IMR-90 (cell line): ENCODE measurements around the gene TRIM26. TPM values are rescaled to one million over a fixed set of nuclear protein-coding genes. Genes with fewer than 3 reads are reported as not detected.

Experiments
- ATAC-seq: fragments of 200-7000 bp; cut with Tn5 transposase; 2 replicates; pipeline ENCODE4 v1.9.1; 2020; ENCODE audit warnings: low read depth, mild to moderate bottlenecking, moderate library complexity
- BruUV-seq: library from RNA; stranded (reverse); fragments of 400-500 nt; replicated peaks from 2 replicates; lab custom pipeline; 2021; lab: Mats Ljungman, UMichigan
- CTCF ChIA-PET: fragments of 300-600 bp; formaldehyde crosslinking; extraction: SDS; loops from one replicate; lab custom pipeline; 2021; ENCODE audit warnings: antibody characterized with exemption; lab: Yijun Ruan, JAX
- POLR2A ChIA-PET: fragments of 300-600 bp; sonication (Branson Sonifier 250); formaldehyde crosslinking; loops from one replicate; lab custom pipeline; 2022; ENCODE audit warnings: antibody characterized with exemption; ENCODE audit not compliant: unreplicated experiment; lab: Charles Lee
- DNase-seq: peaks from one replicate; pipeline ENCODE4 v3.0.0; 2013
- H2AFZ ChIP-seq: replicated peaks from 2 replicates; pipeline ENCODE3; 2013; ENCODE audit warnings: low read length, mild to moderate bottlenecking; ENCODE audit not compliant: poor library complexity
- H2AK5ac ChIP-seq: 2 replicates; pipeline ENCODE4 v1.6.1; 2013; ENCODE audit warnings: low read depth, low read length, inconsistent platforms
- H2AK9ac ChIP-seq: replicated peaks from 2 replicates; pipeline ENCODE3; 2013; ENCODE audit warnings: mild to moderate bottlenecking, low read depth, low read length, moderate library complexity; ENCODE audit not compliant: poor library complexity
- H2BK120ac ChIP-seq: 2 replicates; pipeline ENCODE4 v1.6.1; 2013; ENCODE audit warnings: low read depth, low read length, inconsistent platforms
- H2BK15ac ChIP-seq: 3 replicates; pipeline ENCODE4 v1.6.1; 2013; ENCODE audit warnings: low read depth, low read length, inconsistent platforms
- H2BK20ac ChIP-seq: 2 replicates; pipeline ENCODE4 v1.6.1; 2013; ENCODE audit warnings: low read depth, mild to moderate bottlenecking, inconsistent platforms, low read length, moderate library complexity
- H2BK5ac ChIP-seq: 2 replicates; pipeline ENCODE4 v1.6.1; 2013; ENCODE audit warnings: mild to moderate bottlenecking, low read depth, low read length, inconsistent platforms; ENCODE audit not compliant: poor library complexity, severe bottlenecking
- H3K14ac ChIP-seq: replicated peaks from 2 replicates; pipeline ENCODE4 v1.6.1; 2013; ENCODE audit warnings: low read depth, low read length, inconsistent platforms
- H3K18ac ChIP-seq: 2 replicates; pipeline ENCODE4 v1.6.1; 2013; ENCODE audit warnings: low read depth, low read length, control low read depth
- H3K23ac ChIP-seq: 2 replicates; pipeline ENCODE4 v1.6.1; 2013; ENCODE audit warnings: low read depth, low read length, inconsistent platforms
- H3K27ac ChIP-seq: 2 replicates; pipeline ENCODE4 v1.5.1; 2013; ENCODE audit warnings: mild to moderate bottlenecking, control low read depth, low read length; ENCODE audit not compliant: insufficient read depth
- H3K27me3 ChIP-seq: 2 replicates; pipeline ENCODE4 v1.6.1; 2013; ENCODE audit warnings: low read length; ENCODE audit not compliant: control insufficient read depth, insufficient read depth
- H3K36me3 ChIP-seq: 2 replicates; pipeline ENCODE4 v1.6.1; 2013; ENCODE audit warnings: low read length, mixed read lengths; ENCODE audit not compliant: control insufficient read depth, insufficient read depth
- H3K4ac ChIP-seq: 2 replicates; pipeline ENCODE4 v1.6.1; 2013; ENCODE audit warnings: low read depth, low read length, inconsistent platforms
- H3K4me1 ChIP-seq: 2 replicates; pipeline ENCODE4 v1.6.1; 2013; ENCODE audit warnings: low read length, mixed read lengths; ENCODE audit not compliant: control insufficient read depth, insufficient read depth
- H3K4me2 ChIP-seq: 2 replicates; pipeline ENCODE4 v1.6.1; 2013; ENCODE audit warnings: low read depth, mild to moderate bottlenecking, control low read depth, low read length, moderate library complexity
- H3K4me3 ChIP-seq: 2 replicates; pipeline ENCODE4 v1.5.1; 2013; ENCODE audit warnings: low read depth, mild to moderate bottlenecking, control low read depth, low read length, moderate library complexity; ENCODE audit not compliant: insufficient read depth
- H3K56ac ChIP-seq: 2 replicates; pipeline ENCODE4 v1.6.1; 2013; ENCODE audit warnings: low read length, inconsistent platforms; ENCODE audit not compliant: insufficient read depth; ENCODE audit errors: extremely low read depth
- H3K79me1 ChIP-seq, 2 experiments: 2 replicates each; pipeline ENCODE4 v1.6.1; 2013; ENCODE audit warnings: low read length in 2 of 2, inconsistent platforms in 1 of 2, low read depth in 1 of 2
- H3K9ac ChIP-seq: 2 replicates; pipeline ENCODE4 v1.6.1; 2013; ENCODE audit warnings: low read depth, low read length, control low read depth
- H3K9me1 ChIP-seq: 2 replicates; pipeline ENCODE4 v1.6.1; 2013; ENCODE audit warnings: low read length, inconsistent platforms; ENCODE audit not compliant: insufficient read depth
- H3K9me3 ChIP-seq: 2 replicates; pipeline ENCODE4 v1.6.1; 2013; ENCODE audit warnings: low read length; ENCODE audit not compliant: control insufficient read depth, insufficient read depth
- H4K20me1 ChIP-seq: 2 replicates; pipeline ENCODE4 v1.6.1; 2013; ENCODE audit warnings: low read length, inconsistent platforms; ENCODE audit not compliant: insufficient read depth
- H4K5ac ChIP-seq: 2 replicates; pipeline ENCODE4 v1.6.1; 2013; ENCODE audit warnings: mild to moderate bottlenecking, low read depth, low read length, control low read depth
- H4K8ac ChIP-seq, 2 experiments: 2 replicates each; pipeline ENCODE4 v1.6.1; 2013; ENCODE audit warnings: low read depth in 2 of 2, low read length in 2 of 2, control low read depth in 1 of 2, inconsistent platforms in 1 of 2
- H4K91ac ChIP-seq: 2 replicates; pipeline ENCODE4 v1.6.1; 2013; ENCODE audit warnings: low read depth, low read length, inconsistent platforms; ENCODE audit not compliant: insufficient read depth
- BHLHE40 ChIP-seq: fragments of 150-350 bp; IDR thresholded peaks from 2 replicates; pipeline ENCODE4 v1.6.1; 2016; ENCODE audit warnings: mild to moderate bottlenecking, low read depth, low read length
- CEBPB ChIP-seq: IDR thresholded peaks from 2 replicates; pipeline ENCODE4 v1.6.1; 2012; ENCODE audit warnings: low read depth, low read length, improper control_type of control experiment
- CHD1 ChIP-seq: IDR thresholded peaks from 2 replicates; pipeline ENCODE4 v1.6.1; 2012; ENCODE audit warnings: low read depth, low read length, improper control_type of control experiment
- MAFK ChIP-seq: IDR thresholded peaks from 2 replicates; pipeline ENCODE4 v1.6.1; 2012; ENCODE audit warnings: low read depth, low read length, improper control_type of control experiment
- MAZ ChIP-seq: IDR thresholded peaks from 2 replicates; pipeline ENCODE4 v1.6.1; 2012; ENCODE audit warnings: low read depth, mild to moderate bottlenecking, low read length, improper control_type of control experiment, moderate library complexity, borderline replicate concordance
- MXI1 ChIP-seq: IDR thresholded peaks from 2 replicates; pipeline ENCODE4 v1.6.1; 2012; ENCODE audit warnings: low read depth, mild to moderate bottlenecking, low read length, moderate library complexity, borderline replicate concordance
- POLR2A ChIP-seq: IDR thresholded peaks from 2 replicates; pipeline ENCODE4 v1.6.1; 2012; ENCODE audit warnings: mild to moderate bottlenecking, low read depth, low read length
- RAD21 ChIP-seq: IDR thresholded peaks from 2 replicates; pipeline ENCODE4 v1.6.1; 2012; ENCODE audit warnings: low read length, improper control_type of control experiment
- RCOR1 ChIP-seq: IDR thresholded peaks from 2 replicates; pipeline ENCODE4 v1.6.1; 2012; ENCODE audit warnings: mild to moderate bottlenecking, low read length, improper control_type of control experiment; ENCODE audit not compliant: insufficient replicate concordance
- SMC3 ChIP-seq: fragments of 150-350 bp; IDR thresholded peaks from 2 replicates; pipeline ENCODE4 v1.6.1; 2016; ENCODE audit warnings: low read depth, mild to moderate bottlenecking, antibody characterized with exemption, low read length, moderate library complexity
- WGBS, 2 experiments: methylation state at CpG; one replicate each; pipeline versions ENCODE4 v1.1.5 to v1.1.7; 2013; ENCODE audit warnings: missing lambda C conversion rate in 2 of 2; ENCODE audit not compliant: insufficient read length in 1 of 2; ENCODE audit errors: extremely low coverage in 2 of 2; 5-methylcytosine and 5-hydroxymethylcytosine counted together
- dilution Hi-C: fragments of 300-500 bp; cut with HindIII; formaldehyde crosslinking; loops from one replicate; pipeline ENCODE4 v1.14.3; 2018; ENCODE audit warnings: low sequenced_read_pairs; ENCODE audit not compliant: unreplicated experiment
- in situ Hi-C: fragments of 300-500 bp; cut with MboI; formaldehyde crosslinking; loops from 3 replicates; pipeline ENCODE4 v1.14.3; 2019; ENCODE audit warnings: low sequenced_read_pairs, inconsistent platforms, mixed read lengths
- intact Hi-C: fragments of 100-400 bp; cut with micrococcal nuclease; formaldehyde crosslinking; loops from 2 replicates; pipeline ENCODE4 v1.10.0; 2022
- polyA plus RNA-seq, 3 experiments: library from polyadenylated mRNA; depleted of rRNA; stranded (reverse); fragments of >200 nt; gene quantifications; 2 replicates each; pipeline ENCODE4 v1.2.3, GENCODE V29; 2012; ENCODE audit warnings: low replicate concordance in 1 of 3
- total RNA-seq: library from RNA; depleted of rRNA; stranded (reverse); fragments of >200 nt; gene quantifications from 2 replicates; pipeline ENCODE4 v1.2.3, GENCODE V29; 2012
- TF ChIP-seq, protein P1 (sequence below): conservative IDR thresholded peaks from 2 replicates; pipeline ENCODE4 v1.5.1; 2012; ENCODE audit warnings: mild to moderate bottlenecking, low read depth, low read length, improper control_type of control experiment
- TF ChIP-seq, protein P2 (sequence below): fragments of 150-350 bp; IDR thresholded peaks from 2 replicates; pipeline ENCODE4 v1.6.1; 2017; ENCODE audit warnings: mild to moderate bottlenecking, antibody characterized with exemption, low read length, low read depth

The TRIM26 gene
- total and polyA plus RNA-seq, 2 of the 4 experiments (the other 2 are of a cell fraction), result 22.6 to 23.8 TPM

DNA sequence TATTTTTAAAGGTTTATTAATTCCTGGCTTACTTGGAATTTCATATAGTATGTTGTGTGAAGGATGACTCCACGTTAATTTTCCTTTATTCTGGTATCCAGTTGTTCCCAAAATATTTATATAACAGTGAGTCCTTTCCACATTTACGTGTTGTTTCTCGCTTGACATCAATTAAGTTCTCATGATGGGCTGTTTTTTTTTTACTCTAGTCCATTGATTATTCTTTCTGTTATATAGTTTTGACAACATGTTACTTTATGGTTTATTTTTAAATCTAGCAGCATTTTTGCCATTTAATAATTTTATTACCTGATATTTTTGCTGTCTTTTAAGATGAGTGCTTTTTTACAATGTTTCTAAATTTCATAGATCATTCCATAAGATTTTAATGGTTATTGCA lies 70.5 kb downstream of the TRIM26 start:
- no peaks in the 10 kb centered on the region for H3K36me3 ChIP-seq
- peaks cover 29% of the 10 kb centered on the region for H3K27me3 ChIP-seq
- H2AK9ac ChIP-seq, result no peak overlapping the region
- no peak overlapping the region for H2BK120ac ChIP-seq
- H2BK20ac ChIP-seq, result no peak overlapping the region
- CTCF ChIA-PET, result interaction anchor here (0.6 to 4.3 kb wide), 2 partner anchors 11 to 78 kb away, joined by 3 to 26 read pairs; no protein-coding TSS in a partner anchor
- H3K9me3 ChIP-seq, result no peaks in the 10 kb centered on the region
- dilution Hi-C loops (no loop called here), intact Hi-C loops (no loop called here), in situ Hi-C loops (no loop called here)
- TF ChIP-seq MXI1, result no peak
- TF ChIP-seq POLR2A, result no peak
- TF ChIP-seq CEBPB, result no peak
- TF ChIP-seq, protein P1, sequence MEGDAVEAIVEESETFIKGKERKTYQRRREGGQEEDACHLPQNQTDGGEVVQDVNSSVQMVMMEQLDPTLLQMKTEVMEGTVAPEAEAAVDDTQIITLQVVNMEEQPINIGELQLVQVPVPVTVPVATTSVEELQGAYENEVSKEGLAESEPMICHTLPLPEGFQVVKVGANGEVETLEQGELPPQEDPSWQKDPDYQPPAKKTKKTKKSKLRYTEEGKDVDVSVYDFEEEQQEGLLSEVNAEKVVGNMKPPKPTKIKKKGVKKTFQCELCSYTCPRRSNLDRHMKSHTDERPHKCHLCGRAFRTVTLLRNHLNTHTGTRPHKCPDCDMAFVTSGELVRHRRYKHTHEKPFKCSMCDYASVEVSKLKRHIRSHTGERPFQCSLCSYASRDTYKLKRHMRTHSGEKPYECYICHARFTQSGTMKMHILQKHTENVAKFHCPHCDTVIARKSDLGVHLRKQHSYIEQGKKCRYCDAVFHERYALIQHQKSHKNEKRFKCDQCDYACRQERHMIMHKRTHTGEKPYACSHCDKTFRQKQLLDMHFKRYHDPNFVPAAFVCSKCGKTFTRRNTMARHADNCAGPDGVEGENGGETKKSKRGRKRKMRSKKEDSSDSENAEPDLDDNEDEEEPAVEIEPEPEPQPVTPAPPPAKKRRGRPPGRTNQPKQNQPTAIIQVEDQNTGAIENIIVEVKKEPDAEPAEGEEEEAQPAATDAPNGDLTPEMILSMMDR, result no peak
- no peak for TF ChIP-seq CHD1
- no peak for TF ChIP-seq RAD21
- no peak for TF ChIP-seq BHLHE40
- TF ChIP-seq, protein P2, sequence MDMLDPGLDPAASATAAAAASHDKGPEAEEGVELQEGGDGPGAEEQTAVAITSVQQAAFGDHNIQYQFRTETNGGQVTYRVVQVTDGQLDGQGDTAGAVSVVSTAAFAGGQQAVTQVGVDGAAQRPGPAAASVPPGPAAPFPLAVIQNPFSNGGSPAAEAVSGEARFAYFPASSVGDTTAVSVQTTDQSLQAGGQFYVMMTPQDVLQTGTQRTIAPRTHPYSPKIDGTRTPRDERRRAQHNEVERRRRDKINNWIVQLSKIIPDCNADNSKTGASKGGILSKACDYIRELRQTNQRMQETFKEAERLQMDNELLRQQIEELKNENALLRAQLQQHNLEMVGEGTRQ, result no peak
- TF ChIP-seq RCOR1, result no peak
- no peak for TF ChIP-seq MAZ
- TF ChIP-seq SMC3, result no peak
- no peak for TF ChIP-seq MAFK
- POLR2A ChIA-PET, result no interaction called here
- H4K5ac ChIP-seq, result no peak overlapping the region
- no peak overlapping the region for H3K4ac ChIP-seq
- no peak overlapping the region for H2BK5ac ChIP-seq
- H3K9ac ChIP-seq, result no peak overlapping the region
- no peak overlapping the region for H4K8ac ChIP-seq
- no TSS peak for BruUV-seq
- H3K4me1 ChIP-seq, result no peaks in the 10 kb centered on the region
- H3K23ac ChIP-seq, result no peak overlapping the region
- H3K18ac ChIP-seq, result no peak overlapping the region
- no peak overlapping the region for H2AK5ac ChIP-seq
- no peak overlapping the region for H2AFZ ChIP-seq
- H3K4me2 ChIP-seq, result no peak overlapping the region
- no peak overlapping the region for H4K91ac ChIP-seq
- no peak overlapping the region for H3K14ac ChIP-seq
- H3K79me1 ChIP-seq, result no peaks in the 10 kb centered on the region
- DNase-seq, result no peak
- ATAC-seq, result no peak
- no peak overlapping the region for H3K56ac ChIP-seq
- H3K27ac ChIP-seq, result no peak overlapping the region
- no peaks in the 10 kb centered on the region for H3K9me1 ChIP-seq
- no peak overlapping the region for H3K4me3 ChIP-seq
- no peak overlapping the region for H2BK15ac ChIP-seq
- no peaks in the 10 kb centered on the region for H4K20me1 ChIP-seq
- WGBS, 2 experiments, result no CpG with 5 or more reads among the region's 3 CpGs
